Measurements from ENCODE around the gene ZNF239.

DNA sequence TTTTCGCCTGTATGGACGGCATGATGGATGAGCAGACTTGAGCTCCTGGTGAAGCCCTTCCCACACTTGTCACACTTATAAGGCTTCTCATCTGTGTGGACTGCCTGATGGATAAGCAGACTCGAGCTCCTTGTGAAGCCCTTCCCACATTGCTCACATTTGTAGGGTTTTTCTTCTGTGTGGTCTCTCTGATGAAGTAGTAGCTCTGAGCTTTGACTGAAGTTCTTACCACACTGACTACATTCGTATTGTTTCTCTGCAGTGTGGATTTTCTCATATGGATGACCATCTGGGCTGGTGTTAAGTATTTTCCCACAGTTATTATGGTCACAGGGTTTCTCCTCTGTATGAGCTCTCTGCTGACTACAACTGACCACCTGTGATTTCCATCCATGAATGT is 17.2 kb downstream of the ZNF239 start:
- TF ChIP-seq POLR2AphosphoS5 (IDR thresholded peaks at IDR 0.05; ENCODE audit: low read depth, low read length) (no peak), POLR2A (IDR thresholded peaks at IDR 0.05; ENCODE audit: low read depth, low read length) (no peak), POU2F2 (IDR thresholded peaks at IDR 0.05; ENCODE audit: low read depth, low read length) (no peak), TAF1 (IDR thresholded peaks at IDR 0.05; ENCODE audit: low read depth, low read length) (no peak), PAX5 (IDR thresholded peaks at IDR 0.05; ENCODE audit: insufficient read depth, low read length, severe bottlenecking) (no peak)
